Right atrium auricular region (tissue), 2 donors: ENCODE data around the gene CDH13. TPM values are rescaled to one million over a fixed set of nuclear protein-coding genes. Genes with fewer than 3 reads are reported as not detected.

Source experiments
- DNase-seq: peaks from one replicate; pipeline ENCODE4 v3.0.0-alpha.2; 2019; ENCODE audit warnings: low spot score
- H3K27ac ChIP-seq, 2 donors: fragments of 200-600 bp; sonication (generic); 1 replicate in 1 of 2; 2 replicates in 1 of 2; pipeline ENCODE4 v1.5.1; 2016 to 2019
- H3K27me3 ChIP-seq, 2 donors: fragments of 200-600 bp; sonication (generic); one replicate each; pipeline versions ENCODE4 v1.5.1 to v1.6.0; 2017 to 2019
- H3K36me3 ChIP-seq: fragments of 200-600 bp; sonication (generic); one replicate; pipeline ENCODE4 v1.5.1; 2016
- H3K4me1 ChIP-seq, 2 donors: fragments of 200-600 bp; sonication (generic); one replicate each; pipeline versions ENCODE4 v1.5.1 to v1.6.0; 2017 to 2019
- H3K4me3 ChIP-seq, 2 donors: fragments of 200-600 bp; sonication (generic); 1 replicate in 1 of 2; 2 replicates in 1 of 2; pipeline ENCODE4 v1.5.1; 2017 to 2019; ENCODE audit warnings: mild to moderate bottlenecking in 1 of 2, moderate library complexity in 1 of 2
- H3K9me3 ChIP-seq, 2 donors: fragments of 200-600 bp; sonication (generic); one replicate each; pipeline ENCODE4 v1.5.1; 2019
- total RNA-seq, 2 donors: library from RNA; depleted of rRNA; stranded (reverse); fragments of >200 nt; gene quantifications; one replicate each; pipeline ENCODE4 v1.1.0, GENCODE V29; 2016
- TF ChIP-seq, protein P1 (sequence below), 2 donors: fragments of 200-600 bp; sonication (generic); IDR thresholded peaks; one replicate each; pipeline ENCODE4 v1.5.1; 2019; ENCODE audit warnings: antibody characterized with exemption in 2 of 2

CDH13 gene
- total RNA-seq, 2 donors from 2014 or later, result 75.4 to 85.9 TPM

DNA sequence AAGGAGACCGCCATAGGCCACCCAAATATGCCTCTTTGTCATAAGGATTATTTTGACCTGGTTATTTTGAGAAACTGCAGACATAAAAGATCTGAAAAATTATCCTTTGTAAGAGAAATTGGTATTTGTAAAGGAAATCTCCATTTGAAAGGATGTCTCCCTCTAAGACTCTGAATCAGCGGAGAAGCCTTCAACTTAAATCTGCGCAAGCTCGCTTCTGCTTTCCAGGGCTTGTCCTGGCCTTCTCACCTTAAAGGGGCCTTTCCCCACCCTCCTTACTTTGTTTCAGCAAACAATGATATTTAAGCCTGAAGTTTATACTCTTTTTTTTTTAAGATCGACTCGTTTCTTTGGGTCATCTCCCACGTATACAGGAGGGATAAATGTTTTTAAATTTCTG is 1215.5 kb downstream of the CDH13 start:
- no peaks in the 10 kb centered on the region for H3K9me3 ChIP-seq
- no peak overlapping the region for H3K4me3 ChIP-seq
- TF ChIP-seq, protein P1, sequence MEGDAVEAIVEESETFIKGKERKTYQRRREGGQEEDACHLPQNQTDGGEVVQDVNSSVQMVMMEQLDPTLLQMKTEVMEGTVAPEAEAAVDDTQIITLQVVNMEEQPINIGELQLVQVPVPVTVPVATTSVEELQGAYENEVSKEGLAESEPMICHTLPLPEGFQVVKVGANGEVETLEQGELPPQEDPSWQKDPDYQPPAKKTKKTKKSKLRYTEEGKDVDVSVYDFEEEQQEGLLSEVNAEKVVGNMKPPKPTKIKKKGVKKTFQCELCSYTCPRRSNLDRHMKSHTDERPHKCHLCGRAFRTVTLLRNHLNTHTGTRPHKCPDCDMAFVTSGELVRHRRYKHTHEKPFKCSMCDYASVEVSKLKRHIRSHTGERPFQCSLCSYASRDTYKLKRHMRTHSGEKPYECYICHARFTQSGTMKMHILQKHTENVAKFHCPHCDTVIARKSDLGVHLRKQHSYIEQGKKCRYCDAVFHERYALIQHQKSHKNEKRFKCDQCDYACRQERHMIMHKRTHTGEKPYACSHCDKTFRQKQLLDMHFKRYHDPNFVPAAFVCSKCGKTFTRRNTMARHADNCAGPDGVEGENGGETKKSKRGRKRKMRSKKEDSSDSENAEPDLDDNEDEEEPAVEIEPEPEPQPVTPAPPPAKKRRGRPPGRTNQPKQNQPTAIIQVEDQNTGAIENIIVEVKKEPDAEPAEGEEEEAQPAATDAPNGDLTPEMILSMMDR (IDR thresholded peaks at IDR 0.05), result no peak
- H3K36me3 ChIP-seq, result no peaks in the 10 kb centered on the region
- no peak for DNase-seq
- no peaks in the 10 kb centered on the region for H3K27me3 ChIP-seq
- H3K27ac ChIP-seq, result no peak overlapping the region
- H3K4me1 ChIP-seq, result no peaks in the 10 kb centered on the region

DNA sequence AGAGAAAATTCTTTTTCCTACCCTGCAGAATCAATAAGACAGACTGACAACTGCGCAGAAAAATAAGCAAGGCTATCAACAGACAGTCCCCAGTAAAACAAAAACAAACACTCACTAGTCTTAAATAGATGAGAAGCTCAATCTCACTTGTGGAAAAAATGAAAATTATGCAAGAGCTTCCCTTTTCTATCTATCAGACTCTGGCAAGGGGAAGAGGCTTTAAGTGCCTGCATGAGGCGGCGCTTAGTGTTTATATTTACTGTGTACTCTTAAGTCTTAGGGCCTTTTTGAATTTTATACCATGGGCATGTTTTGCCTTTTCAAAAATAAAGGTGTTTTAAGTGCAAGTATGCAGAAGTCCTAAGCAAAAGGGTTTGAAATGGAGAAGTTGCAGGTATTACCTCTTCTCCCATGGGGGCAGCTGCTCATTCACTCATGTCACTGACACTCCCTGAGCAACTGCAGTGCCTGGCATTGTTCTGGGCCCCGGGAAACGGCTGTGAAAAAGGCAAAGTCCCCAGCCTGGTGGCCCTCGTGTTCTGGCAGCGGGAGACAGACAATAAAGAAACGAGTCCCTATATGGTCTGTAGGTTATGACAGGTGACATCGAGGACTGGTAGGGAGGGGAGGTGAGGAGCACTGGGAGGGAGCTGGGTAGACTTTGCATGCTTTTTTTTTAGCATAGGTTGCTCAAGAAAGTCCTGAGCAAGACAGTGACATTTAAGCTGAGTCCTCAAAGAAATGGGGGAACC is 1216.2 kb downstream of the CDH13 start:
- H3K9me3 ChIP-seq, result no peaks in the 10 kb centered on the region
- no peaks in the 10 kb centered on the region for H3K36me3 ChIP-seq
- no peaks in the 10 kb centered on the region for H3K27me3 ChIP-seq
- H3K27ac ChIP-seq, result no peak overlapping the region
- no peak for DNase-seq
- H3K4me1 ChIP-seq, result no peaks in the 10 kb centered on the region
- TF ChIP-seq, protein P1 (IDR thresholded peaks at IDR 0.05), result no peak
- no peak overlapping the region for H3K4me3 ChIP-seq

DNA sequence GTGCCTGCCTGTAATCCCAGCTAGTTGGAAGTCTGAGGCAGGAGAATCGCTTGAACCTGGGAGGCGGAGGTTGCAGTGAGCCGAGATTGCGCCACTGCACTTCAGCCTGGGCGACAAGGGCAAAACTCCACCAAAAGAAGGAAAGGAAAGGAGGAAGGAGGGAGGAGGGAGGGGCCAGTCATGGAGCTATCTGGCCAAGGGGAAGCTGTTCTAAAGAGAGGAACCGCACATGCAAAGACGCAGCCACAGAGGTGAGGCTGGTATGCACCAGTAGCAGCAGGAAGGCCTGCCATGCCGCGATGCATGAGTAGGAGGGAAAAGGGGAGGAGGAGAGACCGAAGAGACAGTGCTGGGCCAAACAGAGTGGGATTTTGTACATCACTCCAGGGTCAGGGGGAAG is 1216.9 kb downstream of the CDH13 start:
- Histone ChIP-seq H3K9me3 (no peaks in the 10 kb centered on the region), H3K36me3 (no peaks in the 10 kb centered on the region), H3K27me3 (no peaks in the 10 kb centered on the region), H3K27ac (no peak overlapping the region), H3K4me3 (no peak overlapping the region), H3K4me1 (no peaks in the 10 kb centered on the region)
- DNase-seq, result no peak
- TF ChIP-seq, protein P1 (IDR thresholded peaks at IDR 0.05), result no peak

DNA sequence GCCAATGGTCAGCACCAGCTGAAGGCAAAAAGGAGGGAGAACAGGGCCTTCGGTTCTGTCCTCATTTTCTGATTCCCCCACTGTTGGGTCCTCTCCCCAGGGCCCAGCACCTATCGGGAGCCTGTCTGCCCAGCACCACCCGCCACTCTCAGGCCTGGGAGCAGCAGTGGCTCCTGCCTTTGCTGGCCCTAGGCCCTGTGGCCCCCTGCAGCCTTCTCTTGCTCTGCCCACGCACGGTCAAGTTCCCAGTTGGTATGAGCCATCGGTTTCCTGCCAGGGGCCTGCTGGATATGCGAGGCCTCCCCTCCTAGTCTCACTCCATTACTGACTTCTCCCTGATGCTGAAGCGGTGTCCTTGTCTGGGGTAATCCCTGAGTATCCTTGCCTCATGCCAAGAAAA is 1218.5 kb downstream of the CDH13 start:
- Histone ChIP-seq H3K4me1 (no peaks in the 10 kb centered on the region), H3K27me3 (no peaks in the 10 kb centered on the region), H3K36me3 (no peaks in the 10 kb centered on the region), H3K9me3 (no peaks in the 10 kb centered on the region), H3K27ac (no peak overlapping the region), H3K4me3 (no peak overlapping the region)
- no peak for DNase-seq
- TF ChIP-seq, protein P1 (IDR thresholded peaks at IDR 0.05), result no peak

DNA sequence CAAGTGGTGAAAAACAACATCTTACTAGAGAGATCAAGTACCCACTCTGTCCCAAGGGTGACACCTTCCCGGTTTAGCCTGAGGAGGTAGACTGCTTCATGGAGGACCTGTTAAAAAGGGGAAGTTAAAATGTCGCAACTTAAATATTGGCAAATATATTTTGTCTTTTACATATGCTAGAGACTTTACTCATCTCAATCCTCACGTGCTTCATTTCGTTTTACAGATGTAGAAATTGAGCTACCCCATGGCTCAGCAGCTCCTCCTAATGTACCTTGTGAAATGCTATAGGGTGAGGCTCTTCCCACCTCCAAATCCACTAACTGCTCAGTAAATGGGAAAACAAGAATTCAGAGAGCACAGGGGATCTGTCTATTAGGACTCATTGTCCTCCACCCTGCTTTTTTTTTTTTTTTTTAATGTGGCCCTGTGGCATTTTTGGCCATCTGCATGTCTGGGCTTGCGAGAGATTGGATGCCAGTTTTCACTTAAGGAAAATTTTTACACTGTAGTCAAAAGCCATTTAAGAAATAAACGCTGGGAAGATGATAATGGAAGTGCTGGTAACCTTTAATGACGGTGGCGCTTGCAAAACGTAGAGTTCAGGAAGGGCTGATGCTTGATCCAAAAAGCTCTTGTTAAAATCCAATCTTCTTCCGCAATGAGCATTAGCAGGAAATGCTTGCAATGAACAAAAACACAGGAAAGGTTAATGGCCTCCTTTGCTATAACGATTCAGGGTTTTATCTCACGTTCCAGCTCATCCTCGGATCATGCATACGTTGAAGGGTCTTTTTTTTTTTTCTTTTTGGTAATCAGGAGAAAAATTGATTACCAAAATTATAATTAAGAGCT is 1220.8 kb downstream of the CDH13 start:
- Histone ChIP-seq H3K27ac (no peak overlapping the region), H3K9me3 (no peaks in the 10 kb centered on the region), H3K4me3 (no peak overlapping the region), H3K27me3 (no peaks in the 10 kb centered on the region), H3K36me3 (no peaks in the 10 kb centered on the region), H3K4me1 (no peaks in the 10 kb centered on the region)
- TF ChIP-seq, protein P1 (IDR thresholded peaks at IDR 0.05), result no peak
- peak; percentile 34 for DNase-seq
